GM18873 (cell line): Measurements from ENCODE around the gene RYR1.
"Not testable (repeated sequence)": the region's sequence is repeated elsewhere in the genome, so short reads cannot be mapped to it uniquely, and the experiment has no call there.

ENCODE experiments used
- ATAC-seq: cut with Tn5 transposase; IDR thresholded peaks from one replicate; pipeline ENCODE4 v1.9.1; 2021; ENCODE audit warnings: mild to moderate bottlenecking, moderate library complexity, moderate number of reproducible peaks; ENCODE audit not compliant: unreplicated experiment, low FRiP score

The RYR1 gene

GRCh38 chr19:38455031-38455430, 21.5 kb downstream of the RYR1 start:
- no peak for ATAC-seq

DNA sequence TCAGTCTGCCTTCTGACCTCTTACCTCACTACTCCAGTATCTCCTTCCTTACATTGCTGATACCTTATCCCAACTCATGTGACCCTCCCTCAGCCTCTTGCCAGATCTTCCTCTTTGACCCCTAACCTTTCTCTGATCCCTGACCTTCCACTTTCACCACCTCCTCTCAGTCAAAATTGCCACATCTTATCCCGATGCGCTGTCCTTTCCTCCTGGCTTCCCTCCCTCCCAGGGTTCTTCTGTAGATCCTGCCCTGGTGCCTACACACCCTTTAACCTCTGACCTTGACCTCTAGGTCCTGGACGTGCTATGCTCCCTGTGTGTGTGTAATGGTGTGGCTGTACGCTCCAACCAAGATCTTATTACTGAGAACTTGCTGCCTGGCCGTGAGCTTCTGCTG, 23.7 kb downstream of the RYR1 start:
- no peak for ATAC-seq

DNA sequence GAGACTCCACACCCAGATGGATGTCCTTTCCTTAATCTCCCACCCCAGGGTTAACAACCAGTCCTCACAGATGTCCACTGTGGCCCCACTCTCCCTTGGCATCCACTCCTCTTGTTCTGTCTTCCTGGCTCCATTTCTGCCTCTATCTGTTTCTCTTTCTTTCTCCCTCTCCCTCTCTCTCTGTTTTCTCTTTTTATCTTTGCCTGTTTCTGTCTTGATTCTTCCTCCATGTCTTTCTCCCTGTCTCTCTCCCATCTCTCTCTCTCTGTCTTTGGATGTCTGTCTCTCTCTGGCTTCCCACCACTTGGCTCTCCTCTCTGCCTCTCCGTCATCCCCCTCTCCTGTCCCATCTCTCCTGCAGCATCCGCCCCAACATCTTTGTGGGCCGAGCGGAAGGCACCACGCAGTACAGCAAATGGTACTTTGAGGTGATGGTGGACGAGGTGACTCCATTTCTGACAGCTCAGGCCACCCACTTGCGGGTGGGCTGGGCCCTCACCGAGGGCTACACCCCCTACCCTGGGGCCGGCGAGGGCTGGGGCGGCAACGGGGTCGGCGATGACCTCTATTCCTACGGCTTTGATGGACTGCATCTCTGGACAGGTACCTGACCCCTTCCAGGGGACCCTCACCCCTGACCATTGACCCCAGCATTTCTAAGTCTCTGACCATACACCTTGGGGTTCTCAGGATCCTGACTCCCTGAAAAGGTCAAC, 24.4 kb downstream of the RYR1 start:
- ATAC-seq, result no peak

DNA sequence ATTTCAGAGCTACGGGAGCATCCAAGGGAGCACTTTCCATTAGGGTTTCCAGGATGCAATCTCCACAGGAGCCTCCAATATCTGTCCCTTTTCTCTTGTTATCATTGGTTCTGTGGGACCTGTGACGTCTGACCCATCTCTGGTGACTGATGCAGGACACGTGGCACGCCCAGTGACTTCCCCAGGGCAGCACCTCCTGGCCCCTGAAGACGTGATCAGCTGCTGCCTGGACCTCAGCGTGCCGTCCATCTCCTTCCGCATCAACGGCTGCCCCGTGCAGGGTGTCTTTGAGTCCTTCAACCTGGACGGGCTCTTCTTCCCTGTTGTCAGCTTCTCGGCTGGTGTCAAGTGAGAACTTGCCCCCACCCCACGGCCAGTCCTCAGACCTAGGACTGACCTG, 25.5 kb downstream of the RYR1 start:
- no peak for ATAC-seq

GRCh38 chr19:38463365-38463764, 29.9 kb downstream of the RYR1 start:
- ATAC-seq, result no peak

DNA sequence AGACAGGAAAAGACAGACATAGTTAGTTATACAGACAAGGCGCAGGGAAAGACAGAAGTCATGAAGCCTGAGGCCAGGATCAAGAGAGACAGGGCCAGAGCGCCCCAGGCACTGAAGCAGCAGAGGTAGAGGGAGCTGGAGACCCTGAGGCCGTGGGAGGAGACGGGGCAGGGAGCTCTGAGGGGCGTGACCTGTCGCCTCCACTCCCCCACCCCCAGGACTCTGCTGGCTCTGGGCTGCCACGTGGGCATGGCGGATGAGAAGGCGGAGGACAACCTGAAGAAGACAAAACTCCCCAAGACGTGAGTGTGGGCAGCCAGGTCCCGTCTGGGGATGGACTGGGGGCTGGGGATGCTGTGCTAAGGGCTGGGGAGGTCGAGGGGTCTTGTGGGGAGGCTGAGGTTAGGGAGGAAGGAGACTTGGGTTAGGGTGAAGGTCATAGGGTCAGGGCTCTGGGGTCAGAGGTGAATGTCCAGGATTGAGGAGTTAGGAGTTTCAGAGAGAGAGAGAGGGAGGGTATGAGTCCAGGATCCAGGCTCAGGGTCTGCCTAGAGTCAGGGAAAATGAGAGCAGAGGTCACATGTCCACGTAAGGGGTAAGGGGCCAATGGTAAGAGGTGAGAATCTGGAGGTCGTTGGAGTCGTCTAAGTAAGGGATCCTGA, 31.1 kb downstream of the RYR1 start:
- ATAC-seq, result no peak

GRCh38 chr19:38466050-38466449, 32.6 kb downstream of the RYR1 start:
- ATAC-seq, result no peak

DNA sequence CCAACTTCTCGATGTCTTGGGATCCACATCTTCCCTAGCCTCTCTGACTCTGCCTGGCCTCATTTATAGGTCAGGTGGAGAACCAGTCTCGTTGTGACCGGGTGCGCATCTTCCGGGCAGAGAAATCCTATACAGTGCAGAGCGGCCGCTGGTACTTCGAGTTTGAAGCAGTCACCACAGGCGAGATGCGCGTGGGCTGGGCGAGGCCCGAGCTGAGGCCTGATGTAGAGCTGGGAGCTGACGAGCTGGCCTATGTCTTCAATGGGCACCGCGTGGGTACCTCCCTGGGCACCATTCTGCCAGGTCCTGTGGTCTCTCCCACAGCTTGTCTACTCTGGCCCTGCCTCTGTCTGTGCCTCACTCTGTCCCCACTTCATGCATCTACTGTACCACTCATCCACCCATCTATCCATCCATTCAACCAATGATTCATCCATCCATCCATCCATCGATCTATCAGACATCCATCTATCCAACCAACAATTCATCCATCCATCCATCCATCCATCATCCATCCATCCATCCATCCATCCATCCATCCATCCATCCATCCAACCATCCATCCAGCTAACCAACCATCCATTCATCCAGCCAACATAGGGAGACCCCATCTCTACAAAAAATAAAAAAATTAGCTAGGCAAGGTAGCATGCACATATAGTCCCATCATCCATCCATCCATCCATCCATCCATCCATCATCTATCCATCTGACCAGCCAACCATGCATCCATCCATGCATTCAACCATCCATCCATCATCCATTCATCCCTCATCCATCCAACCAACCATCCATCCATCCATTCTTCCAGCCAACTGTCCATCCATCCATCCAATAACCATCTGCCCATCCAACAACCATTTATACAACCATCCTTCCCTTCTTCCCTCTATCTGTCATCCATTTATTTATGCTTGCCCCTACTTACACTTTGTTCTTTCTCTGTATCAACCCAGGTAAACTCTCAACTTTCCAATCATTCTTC, 34.3 kb downstream of the RYR1 start:
- ATAC-seq, result no peak

DNA sequence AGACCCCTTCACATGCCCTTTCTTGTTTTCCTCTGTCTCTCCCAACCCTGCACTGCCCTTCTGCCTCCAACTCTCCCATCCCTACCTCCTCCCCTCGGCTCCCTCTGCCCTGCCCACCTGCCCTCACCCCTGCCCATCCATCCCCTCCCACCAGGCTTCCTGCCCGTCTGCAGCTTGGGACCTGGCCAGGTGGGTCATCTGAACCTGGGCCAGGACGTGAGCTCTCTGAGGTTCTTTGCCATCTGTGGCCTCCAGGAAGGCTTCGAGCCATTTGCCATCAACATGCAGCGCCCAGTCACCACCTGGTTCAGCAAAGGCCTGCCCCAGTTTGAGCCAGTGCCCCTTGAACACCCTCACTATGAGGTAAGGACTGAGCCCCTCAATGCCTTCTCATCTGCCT, 35.7 kb downstream of the RYR1 start:
- no peak for ATAC-seq

DNA sequence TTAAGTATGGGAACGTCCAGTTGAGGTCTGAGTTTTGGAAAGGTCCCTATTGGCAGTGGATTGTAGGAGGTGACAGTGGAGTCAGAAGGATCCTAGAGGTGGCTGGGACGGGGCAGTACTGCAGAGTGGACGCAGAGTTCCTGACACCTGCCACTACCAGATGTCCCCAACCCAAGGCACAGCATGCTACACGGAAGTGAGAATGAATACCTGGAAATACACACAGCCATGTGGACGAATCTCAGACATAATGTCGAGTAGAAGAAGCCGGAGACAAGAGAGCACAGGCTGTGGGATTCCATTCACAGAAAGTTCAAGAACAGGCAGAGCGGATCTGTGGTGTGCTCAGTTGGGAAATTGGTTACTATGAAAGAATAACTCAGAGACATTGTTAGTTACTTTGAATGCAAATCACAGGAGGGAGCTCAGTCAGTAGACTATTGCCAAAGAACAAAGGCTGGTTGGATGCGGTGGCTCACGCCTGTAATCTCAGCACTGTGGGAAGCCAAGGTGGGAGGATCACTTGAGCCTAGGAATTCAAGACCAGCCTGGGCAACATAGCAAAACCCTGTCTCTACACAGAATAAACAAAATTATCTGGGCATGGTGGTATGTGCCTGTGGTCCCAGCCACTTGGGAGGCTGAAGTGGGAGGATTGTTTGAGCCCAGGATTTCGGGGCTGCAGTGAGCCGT, 37.4 kb downstream of the RYR1 start:
- no peak for ATAC-seq

GRCh38 chr19:38472725-38473124, 39.2 kb downstream of the RYR1 start:
- ATAC-seq, result not testable (repeated sequence)

- no peak for ATAC-seq
Observed at GRCh38 chr19:38473201-38473600, 39.7 kb downstream of the RYR1 start.

GRCh38 chr19:38475176-38475575, 41.7 kb downstream of the RYR1 start:
- no peak for ATAC-seq

DNA sequence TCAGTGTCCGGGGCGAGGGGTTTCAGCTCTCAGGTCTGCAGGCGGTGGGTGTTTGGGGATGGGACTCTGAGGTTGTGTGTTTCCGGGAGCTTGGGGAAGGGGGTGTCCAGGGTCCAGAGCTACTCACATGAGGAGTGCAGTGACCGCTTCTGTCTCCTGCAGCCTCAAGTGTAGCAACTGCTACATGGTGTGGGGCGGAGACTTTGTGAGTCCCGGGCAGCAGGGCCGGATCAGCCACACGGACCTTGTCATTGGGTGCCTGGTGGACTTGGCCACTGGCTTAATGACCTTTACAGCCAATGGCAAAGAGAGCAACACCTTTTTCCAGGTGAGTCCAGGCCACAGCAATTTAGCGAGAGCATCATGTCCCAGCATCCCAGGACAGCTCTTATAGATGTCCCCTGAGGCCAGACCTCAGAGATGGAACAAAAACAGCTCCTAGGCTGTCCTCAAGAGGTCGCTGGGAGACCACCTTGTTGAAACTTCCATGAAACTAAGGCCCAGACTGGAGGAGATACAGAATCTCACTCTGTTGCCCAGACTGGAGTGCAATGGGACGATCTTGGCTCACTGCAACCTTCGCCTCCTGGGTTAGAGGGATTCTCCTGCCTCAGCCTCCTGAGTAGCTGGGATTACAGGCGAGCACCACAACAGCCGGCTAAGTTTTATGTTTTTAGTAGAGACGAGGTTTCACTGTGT, 44.9 kb downstream of the RYR1 start:
- ATAC-seq, result no peak

- ATAC-seq, result no peak
Observed at GRCh38 chr19:38482496-38482895, 49.0 kb downstream of the RYR1 start.

DNA sequence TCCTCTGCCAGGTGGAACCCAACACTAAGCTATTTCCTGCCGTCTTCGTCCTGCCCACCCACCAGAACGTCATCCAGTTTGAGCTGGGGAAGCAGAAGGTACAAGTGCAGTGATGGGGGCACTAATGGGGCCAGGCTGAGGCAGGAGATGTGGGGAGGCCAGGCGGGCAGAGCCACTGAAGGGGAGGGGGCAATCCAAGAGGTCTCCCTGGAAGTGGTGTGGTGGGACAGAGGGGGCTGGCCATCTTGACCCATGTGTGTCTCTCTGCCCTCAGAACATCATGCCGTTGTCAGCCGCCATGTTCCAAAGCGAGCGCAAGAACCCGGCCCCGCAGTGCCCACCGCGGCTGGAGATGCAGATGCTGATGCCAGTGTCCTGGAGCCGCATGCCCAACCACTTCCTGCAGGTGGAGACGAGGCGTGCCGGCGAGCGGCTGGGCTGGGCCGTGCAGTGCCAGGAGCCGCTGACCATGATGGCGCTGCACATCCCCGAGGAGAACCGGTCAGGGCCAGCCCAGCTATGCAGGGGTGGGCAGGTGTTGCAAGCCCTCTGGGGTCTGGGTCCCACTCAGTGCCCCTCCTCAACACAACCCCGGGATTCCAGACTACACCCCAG, 49.6 kb downstream of the RYR1 start:
- no peak for ATAC-seq

DNA sequence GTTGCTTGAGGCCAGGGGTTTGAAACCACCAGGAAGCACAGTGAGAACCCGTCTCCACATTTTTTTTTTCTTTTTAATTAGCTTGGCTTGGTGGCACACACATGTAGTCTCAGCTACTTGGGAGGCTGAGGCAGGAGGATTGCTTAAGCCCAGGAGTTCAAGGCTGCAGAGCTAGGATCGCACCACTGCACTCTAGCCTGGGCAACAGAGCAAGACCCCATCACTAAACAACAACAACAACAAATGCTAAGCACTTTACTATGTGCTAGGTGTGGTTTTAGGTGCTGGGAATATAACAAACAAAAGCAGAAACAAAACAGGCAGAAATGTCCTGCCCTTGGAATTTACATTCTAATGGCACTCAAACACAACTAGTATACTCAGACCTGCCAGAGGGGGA, 51.3 kb downstream of the RYR1 start:
- ATAC-seq, result no peak

- ATAC-seq, result no peak
Observed at GRCh38 chr19:38485541-38486285, 52.2 kb downstream of the RYR1 start.
